ENCODE measurements around the gene C17orf107. TPM values are rescaled to one million over a fixed set of nuclear protein-coding genes. Genes with fewer than 3 reads are reported as not detected.
"Not testable (repeated sequence)": the region's sequence is repeated elsewhere in the genome, so short reads cannot be mapped to it uniquely, and the experiment has no call there.

Gene C17orf107
- total RNA-seq, 2 donors from 2014 or later, result 5.2 to 11.9 TPM

DNA sequence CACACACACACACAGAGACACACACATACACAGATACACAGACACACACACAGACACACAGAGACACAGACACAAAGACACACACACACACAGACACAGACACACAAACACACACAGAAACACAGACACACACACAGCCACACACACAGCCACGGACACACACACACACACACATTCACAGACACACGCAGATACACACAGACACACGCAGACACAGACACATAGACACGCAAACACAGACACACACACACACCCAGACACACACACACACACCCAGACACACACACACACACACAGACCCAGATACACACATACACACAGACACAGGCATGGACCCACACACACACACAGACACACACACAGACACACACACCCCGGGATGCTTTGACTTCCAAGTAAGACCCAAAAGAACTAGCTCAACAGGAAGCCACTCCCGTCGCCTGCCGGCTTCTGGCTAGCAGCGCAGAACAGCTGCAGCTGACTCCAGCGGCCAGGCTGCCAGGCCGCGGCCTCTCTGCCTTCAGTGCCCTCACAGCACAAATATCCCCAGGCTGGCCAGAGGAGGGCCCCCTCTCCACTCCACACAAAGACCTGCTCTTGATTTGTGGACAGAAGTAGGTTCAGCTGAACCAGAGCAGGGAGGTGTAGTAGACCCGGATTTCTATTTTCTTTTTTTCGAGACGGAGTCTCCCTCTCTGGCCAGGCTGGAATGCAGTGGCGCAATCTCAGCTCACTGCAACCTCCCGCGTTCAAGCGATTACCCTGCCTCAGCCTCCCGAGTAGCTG is 9.6 kb downstream of the C17orf107 start:
- ATAC-seq, result peak; percentile 98
- Histone ChIP-seq H3K27ac (peak overlapping the region in 3 of 4 donors; percentile 21 to 61 (median 59)), H3K36me3 (replicated peaks in 1 of 2; ENCODE audit: insufficient read depth in 1 of 2, low read depth in 2 of 2) (no peaks in the 10 kb centered on the region), H3K27me3 (no peaks in the 10 kb centered on the region), H3K4me3 (no peak overlapping the region), H3K4me1 (peaks cover 12% of the 10 kb centered on the region), H3K9me3 (no peaks in the 10 kb centered on the region)
- 18 to 29% methylated on average over 9 to 20 of the region's 20 CpGs for WGBS, 2 donors
- intact Hi-C loops (cut with DNase I), result no loop called here
- peak; percentile 90 to 94 (median 94) for DNase-seq
- peak in 2 of 3 donors; percentile 23 to 28 for TF ChIP-seq POLR2A (IDR thresholded peaks at IDR 0.05)
- TF ChIP-seq, protein P1, sequence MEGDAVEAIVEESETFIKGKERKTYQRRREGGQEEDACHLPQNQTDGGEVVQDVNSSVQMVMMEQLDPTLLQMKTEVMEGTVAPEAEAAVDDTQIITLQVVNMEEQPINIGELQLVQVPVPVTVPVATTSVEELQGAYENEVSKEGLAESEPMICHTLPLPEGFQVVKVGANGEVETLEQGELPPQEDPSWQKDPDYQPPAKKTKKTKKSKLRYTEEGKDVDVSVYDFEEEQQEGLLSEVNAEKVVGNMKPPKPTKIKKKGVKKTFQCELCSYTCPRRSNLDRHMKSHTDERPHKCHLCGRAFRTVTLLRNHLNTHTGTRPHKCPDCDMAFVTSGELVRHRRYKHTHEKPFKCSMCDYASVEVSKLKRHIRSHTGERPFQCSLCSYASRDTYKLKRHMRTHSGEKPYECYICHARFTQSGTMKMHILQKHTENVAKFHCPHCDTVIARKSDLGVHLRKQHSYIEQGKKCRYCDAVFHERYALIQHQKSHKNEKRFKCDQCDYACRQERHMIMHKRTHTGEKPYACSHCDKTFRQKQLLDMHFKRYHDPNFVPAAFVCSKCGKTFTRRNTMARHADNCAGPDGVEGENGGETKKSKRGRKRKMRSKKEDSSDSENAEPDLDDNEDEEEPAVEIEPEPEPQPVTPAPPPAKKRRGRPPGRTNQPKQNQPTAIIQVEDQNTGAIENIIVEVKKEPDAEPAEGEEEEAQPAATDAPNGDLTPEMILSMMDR (IDR thresholded peaks at IDR 0.05), result peak; percentile 71 to 96 (median 94)

DNA sequence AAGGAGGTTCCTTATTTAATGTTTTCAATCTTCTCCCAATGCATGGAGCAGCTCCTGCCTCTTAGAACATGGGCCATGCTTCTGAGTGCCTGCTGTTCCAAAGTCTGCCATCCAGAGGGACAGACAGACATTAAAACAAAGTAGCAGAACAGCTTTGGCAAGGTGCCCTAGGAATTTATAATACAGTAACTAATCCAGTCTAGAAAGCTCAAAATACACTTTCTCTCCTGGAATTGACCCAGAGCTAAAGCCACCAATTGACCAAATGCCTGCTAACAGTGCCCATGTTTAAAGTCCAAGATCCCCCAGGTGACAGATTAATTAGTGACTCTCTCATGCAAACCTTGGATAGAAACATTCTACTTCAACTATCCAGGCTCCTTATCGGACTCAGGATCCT is 14.7 kb downstream of the C17orf107 start:
- Histone ChIP-seq H3K27me3 (no peaks in the 10 kb centered on the region), H3K9me3 (no peaks in the 10 kb centered on the region), H3K4me1 (peaks cover 7% of the 10 kb centered on the region), H3K27ac (peak overlapping the region in 2 of 4 donors; percentile 9 to 44), H3K4me3 (no peak overlapping the region), H3K36me3 (replicated peaks in 1 of 2; ENCODE audit: insufficient read depth in 1 of 2, low read depth in 2 of 2) (no peaks in the 10 kb centered on the region)
- TF ChIP-seq POLR2A (IDR thresholded peaks at IDR 0.05), result no peak
- TF ChIP-seq, protein P1 (IDR thresholded peaks at IDR 0.05), result peak in 1 of 7 experiments; percentile 4
- ATAC-seq (peak; percentile 16), DNase-seq (no peak)
- whole genome bisulfite sequencing, 2 donors, result 20 to 44% methylated on average over 1 of the region's 1 CpG
- intact Hi-C loops (cut with DNase I), result loop anchor here (10.0 kb wide), 1 partner anchor 151 kb away; no protein-coding TSS in a partner anchor

DNA sequence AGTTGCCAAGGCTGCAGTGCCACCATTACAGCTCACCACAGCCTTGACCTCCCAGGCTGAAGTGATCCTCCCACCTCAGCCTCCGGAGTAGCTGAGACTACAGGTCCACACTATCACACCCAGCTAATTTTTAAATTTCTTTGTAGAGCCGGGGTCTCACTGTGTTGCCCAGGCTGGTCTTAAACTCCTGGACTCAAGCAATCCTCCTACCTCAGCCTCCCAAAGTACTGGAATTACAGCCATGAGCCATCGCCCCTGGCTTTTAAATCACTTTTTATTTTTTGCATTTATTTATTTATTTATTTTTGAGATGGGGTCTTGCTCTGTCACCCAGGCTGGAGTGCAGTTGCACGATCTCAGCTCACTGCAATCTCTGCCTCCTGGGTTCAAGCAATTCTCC is 15.2 kb downstream of the C17orf107 start:
- intact Hi-C loops (cut with DNase I), result loop anchor here (10.0 kb wide), 1 partner anchor 150 kb away; no protein-coding TSS in a partner anchor
- WGBS, 2 donors, result 69 to 78% methylated on average over 4 of the region's 4 CpGs

DNA sequence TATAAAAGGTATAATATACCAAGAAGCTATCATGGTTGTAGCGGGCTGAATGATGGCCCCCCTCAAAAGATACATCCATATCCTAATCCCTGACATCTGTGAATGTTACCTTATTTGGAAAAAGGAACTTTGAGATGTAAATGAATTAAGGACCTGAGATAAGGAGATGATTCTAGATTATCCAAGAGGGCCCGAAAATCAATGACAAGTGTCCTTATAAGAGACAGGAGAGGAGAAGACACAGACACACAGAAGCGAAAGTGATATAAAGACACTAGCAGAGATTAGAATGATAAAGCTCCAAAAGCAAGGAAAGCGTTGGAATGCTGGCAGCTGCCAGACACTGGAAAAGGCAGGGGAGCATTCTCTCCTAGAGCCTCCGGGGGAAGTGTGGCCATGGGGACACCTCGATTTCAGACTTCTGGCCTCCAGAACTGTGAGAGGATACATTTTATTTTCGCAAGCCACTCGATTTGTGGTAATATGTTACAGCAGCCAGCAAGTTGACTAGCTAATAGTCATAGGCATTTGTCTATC is 20.2 kb downstream of the C17orf107 start:
- TF ChIP-seq, protein P1 (IDR thresholded peaks at IDR 0.05), result no peak
- TF ChIP-seq POLR2A (IDR thresholded peaks at IDR 0.05), result no peak
- intact Hi-C loops (cut with DNase I), result loop anchor here (10.0 kb wide), 1 partner anchor 145 kb away; no protein-coding TSS in a partner anchor

More for the DNA sequence above, 15.2 kb downstream of the C17orf107 start:
- not testable (repeated sequence) for H3K36me3 ChIP-seq (replicated peaks in 1 of 2; ENCODE audit: insufficient read depth in 1 of 2, low read depth in 2 of 2); ATAC-seq; H3K4me3 ChIP-seq; DNase-seq; H3K27me3 ChIP-seq; H3K9me3 ChIP-seq; H3K4me1 ChIP-seq
- peak overlapping the region in 2 of 4 donors; percentile 9 to 44 for H3K27ac ChIP-seq

DNA sequence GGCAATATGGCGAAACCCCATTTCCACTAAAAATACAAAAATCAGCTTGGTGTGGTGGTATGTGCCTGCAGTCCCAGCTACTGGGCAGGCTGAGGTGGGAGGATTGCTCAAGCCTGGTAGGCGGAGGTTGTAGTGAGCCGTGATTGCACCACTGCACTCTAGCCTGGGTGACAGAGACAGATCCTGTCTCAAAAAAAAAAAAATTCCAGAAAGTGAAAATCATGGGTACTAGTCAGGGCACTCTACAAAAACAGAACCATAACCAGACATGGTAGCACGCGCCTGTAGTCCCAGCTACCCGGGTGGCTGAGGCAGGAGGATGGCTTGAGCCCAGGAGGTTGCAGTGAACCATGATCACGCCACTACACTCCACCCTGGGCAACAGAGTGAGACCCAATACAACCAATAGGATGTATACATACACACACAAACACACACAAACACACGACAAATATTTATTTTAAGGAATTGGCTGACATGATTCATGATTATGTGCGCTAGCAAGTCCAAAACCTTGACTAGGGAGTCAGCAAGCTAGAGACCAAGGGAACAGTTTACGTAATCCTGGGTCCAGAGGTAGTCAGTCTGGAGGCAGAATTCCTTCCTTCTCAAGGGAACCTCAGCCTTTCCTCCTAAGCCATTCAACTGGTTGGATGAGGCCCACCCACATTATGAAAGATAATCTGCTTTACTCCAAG is 21.2 kb downstream of the C17orf107 start:
- 78 to 84% methylated on average over 10 of the region's 10 CpGs for WGBS, 2 donors
- ATAC-seq, result no peak

More for the DNA sequence above, 20.2 kb downstream of the C17orf107 start:
- ATAC-seq (no peak), DNase-seq (no peak)
- H3K36me3 ChIP-seq (replicated peaks in 1 of 2; ENCODE audit: insufficient read depth in 1 of 2, low read depth in 2 of 2), result no peaks in the 10 kb centered on the region
- no peaks in the 10 kb centered on the region for H3K9me3 ChIP-seq
- H3K27me3 ChIP-seq, result no peaks in the 10 kb centered on the region
- WGBS, 2 donors, result 68 to 73% methylated on average over 8 of the region's 8 CpGs
- no peaks in the 10 kb centered on the region for H3K4me1 ChIP-seq
- no peak overlapping the region for H3K27ac ChIP-seq
- H3K4me3 ChIP-seq, result no peak overlapping the region

More for the DNA sequence above, 21.2 kb downstream of the C17orf107 start:
- Histone ChIP-seq H3K36me3 (replicated peaks in 1 of 2; ENCODE audit: insufficient read depth in 1 of 2, low read depth in 2 of 2) (no peaks in the 10 kb centered on the region), H3K4me3 (no peak overlapping the region), H3K27ac (no peak overlapping the region), H3K4me1 (no peaks in the 10 kb centered on the region), H3K27me3 (no peaks in the 10 kb centered on the region), H3K9me3 (no peaks in the 10 kb centered on the region)
- DNase-seq, result peak in 1 of 4 donors; percentile 50
- no peak for TF ChIP-seq POLR2A (IDR thresholded peaks at IDR 0.05)
- TF ChIP-seq, protein P1 (IDR thresholded peaks at IDR 0.05), result no peak
- intact Hi-C loops (cut with DNase I), result no loop called here

All from body of pancreas (tissue), 4 donors.